Endothelial cell of umbilical vein (primary cell): ENCODE results near the gene SORCS2.

Experiments
- EZH2 ChIP-seq: IDR thresholded peaks from 2 replicates; pipeline ENCODE4 v1.6.1; 2012; ENCODE audit warnings: borderline replicate concordance, low read depth, mild to moderate bottlenecking, moderate library complexity, low read length, inconsistent platforms; ENCODE audit not compliant: severe bottlenecking
- MYC ChIP-seq: IDR thresholded peaks from one replicate; pipeline ENCODE4 v1.6.1; 2011; ENCODE audit warnings: mild to moderate bottlenecking, low read depth, low read length
- POLR2A ChIP-seq: IDR thresholded peaks from 2 replicates; pipeline ENCODE4 v1.6.1; 2012; ENCODE audit warnings: low read depth, mild to moderate bottlenecking, control low read depth, low read length
- POLR2AphosphoS5 ChIP-seq: IDR thresholded peaks from 2 replicates; pipeline ENCODE4 v1.6.1; 2012; ENCODE audit warnings: low read depth, mild to moderate bottlenecking, control low read depth, low read length, moderate library complexity; ENCODE audit not compliant: insufficient read depth
- TF ChIP-seq, protein P1 (sequence below), 2 donors: IDR thresholded peaks; 1 replicate in 1 of 2; 2 replicates in 1 of 2; pipeline ENCODE4 v1.5.1; 2011; ENCODE audit warnings: low read length in 2 of 2, mild to moderate bottlenecking in 2 of 2, moderate library complexity in 2 of 2, control low read depth in 1 of 2, inconsistent platforms in 1 of 2, low read depth in 1 of 2; ENCODE audit not compliant: insufficient read depth in 1 of 2; ENCODE audit errors: extremely low read depth in 1 of 2
- TF ChIP-seq, protein P2 (sequence below): IDR thresholded peaks from 2 replicates; pipeline ENCODE4 v1.6.1; 2011; ENCODE audit not compliant: insufficient read depth, insufficient read length

DNA sequence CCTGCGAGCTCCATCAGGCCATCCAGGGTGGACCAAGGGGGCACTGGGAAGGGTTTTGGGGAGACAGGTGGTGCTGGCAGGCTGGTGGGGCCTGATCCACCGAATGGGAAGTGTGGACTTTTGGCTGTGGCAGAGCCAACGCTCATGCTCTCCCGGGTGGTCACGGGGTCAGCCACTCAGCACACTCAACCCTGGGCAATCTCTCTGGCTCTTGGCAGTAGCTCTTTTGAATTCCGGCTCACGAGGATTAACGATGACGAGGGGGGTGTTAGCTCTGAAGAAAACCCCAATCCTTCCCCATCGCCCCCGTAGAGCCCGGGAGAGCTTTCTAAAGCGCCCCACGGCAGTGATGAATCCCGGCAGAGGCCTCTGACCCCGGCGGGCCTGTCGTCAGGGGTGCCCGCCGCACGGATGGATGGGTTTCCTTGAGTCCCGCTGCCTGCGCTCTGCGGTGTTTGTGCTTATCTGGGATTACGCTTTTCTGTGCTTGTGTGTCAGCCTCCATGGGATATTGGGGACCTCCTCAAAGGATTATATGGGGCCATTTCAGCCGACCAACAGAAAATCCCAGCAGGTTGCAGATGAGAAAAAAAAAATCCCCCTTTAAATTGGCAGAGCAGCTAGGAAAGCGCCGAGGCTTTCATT, 399.2 kb downstream of the SORCS2 start:
- no peak for TF ChIP-seq POLR2A
- no peak for TF ChIP-seq EZH2
- TF ChIP-seq, protein P1, sequence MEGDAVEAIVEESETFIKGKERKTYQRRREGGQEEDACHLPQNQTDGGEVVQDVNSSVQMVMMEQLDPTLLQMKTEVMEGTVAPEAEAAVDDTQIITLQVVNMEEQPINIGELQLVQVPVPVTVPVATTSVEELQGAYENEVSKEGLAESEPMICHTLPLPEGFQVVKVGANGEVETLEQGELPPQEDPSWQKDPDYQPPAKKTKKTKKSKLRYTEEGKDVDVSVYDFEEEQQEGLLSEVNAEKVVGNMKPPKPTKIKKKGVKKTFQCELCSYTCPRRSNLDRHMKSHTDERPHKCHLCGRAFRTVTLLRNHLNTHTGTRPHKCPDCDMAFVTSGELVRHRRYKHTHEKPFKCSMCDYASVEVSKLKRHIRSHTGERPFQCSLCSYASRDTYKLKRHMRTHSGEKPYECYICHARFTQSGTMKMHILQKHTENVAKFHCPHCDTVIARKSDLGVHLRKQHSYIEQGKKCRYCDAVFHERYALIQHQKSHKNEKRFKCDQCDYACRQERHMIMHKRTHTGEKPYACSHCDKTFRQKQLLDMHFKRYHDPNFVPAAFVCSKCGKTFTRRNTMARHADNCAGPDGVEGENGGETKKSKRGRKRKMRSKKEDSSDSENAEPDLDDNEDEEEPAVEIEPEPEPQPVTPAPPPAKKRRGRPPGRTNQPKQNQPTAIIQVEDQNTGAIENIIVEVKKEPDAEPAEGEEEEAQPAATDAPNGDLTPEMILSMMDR (IDR thresholded peaks at IDR 0.05; ENCODE audit: extremely low read depth in 1 of 2, insufficient read depth in 1 of 2, low read depth in 1 of 2, low read length in 2 of 2) = no peak
- no peak for TF ChIP-seq POLR2AphosphoS5
- no peak for TF ChIP-seq MYC
- TF ChIP-seq, protein P2, sequence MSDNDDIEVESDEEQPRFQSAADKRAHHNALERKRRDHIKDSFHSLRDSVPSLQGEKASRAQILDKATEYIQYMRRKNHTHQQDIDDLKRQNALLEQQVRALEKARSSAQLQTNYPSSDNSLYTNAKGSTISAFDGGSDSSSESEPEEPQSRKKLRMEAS = no peak
